Esophagus muscularis mucosa (tissue), 4 donors: ENCODE measurements around the gene CLDN34.

Experiments
- CTCF ChIP-seq, 3 experiments: fragments of 200-600 bp in 2 of 3; fragments of 450-650 bp in 1 of 3; sonication (generic) in 2 of 3; IDR thresholded peaks; one replicate each; pipeline ENCODE4 v1.5.1; 2017 to 2019; ENCODE audit warnings: antibody characterized with exemption in 3 of 3, mild to moderate bottlenecking in 2 of 3, moderate library complexity in 1 of 3
- EP300 ChIP-seq: sonication (generic); formaldehyde crosslinking; IDR thresholded peaks from one replicate; pipeline ENCODE4 v1.6.1; 2017; ENCODE audit warnings: antibody characterized with exemption
- POLR2A ChIP-seq: fragments of 450-650 bp; IDR thresholded peaks from one replicate; pipeline ENCODE4 v1.6.1; 2017; ENCODE audit warnings: antibody characterized with exemption, moderate library complexity, mild to moderate bottlenecking, low read depth
- POLR2AphosphoS5 ChIP-seq, 2 donors: sonication (generic); formaldehyde crosslinking; IDR thresholded peaks; one replicate each; pipeline ENCODE4 v1.6.1; 2017; ENCODE audit warnings: antibody characterized with exemption in 2 of 2

DNA sequence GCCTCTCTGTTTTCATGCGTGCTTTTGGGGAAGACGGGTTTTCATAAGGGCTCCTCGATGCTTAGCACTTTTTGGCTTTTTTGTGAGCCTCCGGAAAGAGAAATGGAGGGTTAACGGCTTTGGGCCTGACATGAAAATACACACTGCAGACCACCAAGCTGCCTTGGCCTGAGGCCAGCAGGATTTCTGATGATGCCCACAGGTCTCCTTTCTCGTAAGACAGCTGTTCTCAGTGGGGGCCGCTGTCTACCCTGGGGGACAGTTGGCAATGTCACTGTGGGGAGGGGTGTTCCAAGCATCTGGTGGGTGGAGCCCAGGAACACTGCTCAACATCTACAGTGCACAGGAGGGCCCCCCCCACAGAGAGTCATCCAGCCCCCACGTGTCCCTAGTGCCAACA lies 29.4 kb upstream of the CLDN34 start:
- no peak for TF ChIP-seq EP300
- TF ChIP-seq CTCF (IDR thresholded peaks at IDR 0.05), result no peak
- no peak for TF ChIP-seq POLR2AphosphoS5 (IDR thresholded peaks at IDR 0.05)
- no peak for TF ChIP-seq POLR2A
